Adrenal gland (tissue), 12 donors: ENCODE results near the gene AP4B1. TPM values are rescaled to one million over a fixed set of nuclear protein-coding genes. Genes with fewer than 3 reads are reported as not detected.

Experiments used
- DNase-seq, 7 donors: peaks; one replicate each; pipeline ENCODE4 v3.0.0-alpha.2; 2019 to 2020
- H3K27ac ChIP-seq, 5 donors: fragments of 200-600 bp; sonication (generic) in 4 of 5; 1 replicate in 3 of 5; 2 replicates in 2 of 5; pipeline versions ENCODE4 v1.5.1 to v1.8.0; 2016 to 2020; ENCODE audit warnings: mild to moderate bottlenecking in 1 of 5
- H3K27me3 ChIP-seq: fragments of 200-600 bp; 2 replicates; pipeline ENCODE4 v1.8.0; 2021
- H3K36me3 ChIP-seq, 2 donors: fragments of 200-600 bp; replicated peaks in 1 of 2; 1 replicate in 1 of 2; 2 replicates in 1 of 2; pipeline versions ENCODE4 v1.5.1 to v1.8.0; 2018 to 2022
- H3K4me1 ChIP-seq, 2 donors: fragments of 200-600 bp; replicated peaks in 1 of 2; 1 replicate in 1 of 2; 2 replicates in 1 of 2; pipeline versions ENCODE4 v1.5.1 to v1.8.0; 2018 to 2021
- H3K4me3 ChIP-seq, 4 donors: fragments of 200-600 bp; sonication (generic) in 3 of 4; one replicate each; pipeline ENCODE4 v1.5.1; 2016 to 2018
- H3K9me3 ChIP-seq, 3 donors: fragments of 200-600 bp; sonication (generic) in 1 of 3; replicated peaks in 1 of 3; 1 replicate in 2 of 3; 2 replicates in 1 of 3; pipeline versions ENCODE4 v1.5.1 to v1.8.0; 2016 to 2021
- POLR2A ChIP-seq, 2 donors: fragments of 450-650 bp; IDR thresholded peaks; one replicate each; pipeline ENCODE4 v1.6.1; 2017; ENCODE audit warnings: antibody characterized with exemption in 2 of 2, mild to moderate bottlenecking in 2 of 2, moderate library complexity in 1 of 2
- WGBS, 4 donors: extraction: QIAGEN DNeasy Blood & Tissue Kit in 2 of 4; methylation state at CpG; one replicate each; pipeline versions ENCODE4 v1.1.5 to v1.1.7; 2013 to 2017; 5-methylcytosine and 5-hydroxymethylcytosine counted together
- intact Hi-C, 2 donors: fragments of 100-400 bp; cut with DNase I; formaldehyde crosslinking; loops; one replicate each; pipeline versions ENCODE4 v1.14.1 to v1.15.0; 2022 to 2023
- polyA plus RNA-seq, 3 donors: library from polyadenylated mRNA; stranded (reverse); fragments of 200-250 nt in 2 of 3; fragments of 350-450 nt in 1 of 3; fragmentation: Illumina TruSeq in 1 of 3; extraction: RNeasy Lipid Tissue Mini Kit (QIAGEN cat#74804) in 1 of 3; gene quantifications; one replicate each; pipeline ENCODE4 v1.2.3, GENCODE V29; 2013 to 2014
- total RNA-seq, 9 donors: library from RNA; depleted of rRNA in 4 of 9; stranded (reverse); fragments of >200 nt in 4 of 9; fragments of 120-200 nt in 1 of 9; fragmentation: NEBNext Ultra II Directional in 1 of 9; extraction: Animal tissue kit (Norgen Biotek cat#: 25700) in 1 of 9; gene quantifications; one replicate each; pipeline versions ENCODE4 v1.1.0 to v1.2.4, GENCODE V29; 2013 to 2023
- TF ChIP-seq, protein P1 (sequence below), 6 experiments: fragments of 450-650 bp in 4 of 6; fragments of 200-600 bp in 2 of 6; sonication (generic) in 1 of 6; IDR thresholded peaks; 1 replicate in 5 of 6; 2 replicates in 1 of 6; pipeline versions ENCODE4 v1.5.1 to v1.8.0; 2016 to 2021; ENCODE audit warnings: antibody characterized with exemption in 6 of 6, mild to moderate bottlenecking in 2 of 6, moderate library complexity in 1 of 6
- donor health status: healthy with polysubstance abuse.
- donor health status: Bipolar disorder and iron deficiency.
- donor health status: DM: yes; HTN: yes; CAD: no.
- donor health status: DM: no; HTN: no; CAD: no.
- donor health status: DM: no; HTN: no; CAD: no.
- donor health status: DM: yes; HTN: yes; CAD: no.

Gene AP4B1
- total and polyA plus RNA-seq, 12 donors: 9.8 to 24.7 (median 15.9) TPM

DNA sequence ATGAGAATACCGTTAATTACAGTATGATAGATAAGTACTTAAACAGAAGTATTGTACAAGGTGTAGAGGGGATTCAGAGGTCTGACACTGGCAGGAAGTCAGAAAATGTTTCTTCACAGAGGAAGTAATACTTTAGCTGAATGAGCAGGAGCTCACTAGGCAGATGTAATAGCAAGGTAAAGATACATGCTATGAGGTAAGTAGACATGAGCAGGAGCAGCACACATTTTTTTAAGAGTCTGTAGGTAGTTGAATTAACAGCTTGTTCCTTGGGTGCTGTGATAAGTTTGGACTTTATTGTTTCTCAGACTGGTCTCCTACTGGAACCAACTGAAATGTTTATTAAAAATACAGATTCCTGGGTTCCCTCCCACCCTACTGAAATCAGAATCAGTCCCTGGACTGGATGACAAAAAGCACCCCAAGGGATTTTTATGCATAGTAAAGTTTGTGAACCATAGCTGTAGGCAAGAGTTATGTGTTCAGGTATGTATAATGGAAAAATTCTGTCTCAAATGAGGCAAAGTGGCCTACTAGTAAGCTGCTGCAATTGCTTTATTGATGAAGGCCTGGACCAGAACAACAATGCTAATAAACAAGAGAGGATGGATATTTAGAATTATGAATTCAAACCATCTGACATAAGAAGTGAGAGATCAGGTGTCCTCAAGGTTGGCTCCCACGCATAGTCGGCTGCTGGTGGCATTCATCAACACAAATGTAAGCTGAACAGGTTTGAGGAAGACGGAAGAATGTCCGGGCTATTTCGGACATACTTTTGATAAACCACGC lies 902 bp downstream of the AP4B1 start:
- peak in 2 of 7 donors; percentile 20 to 57 for DNase-seq
- Histone ChIP-seq H3K4me1 (peaks cover 5 to 34% of the 10 kb centered on the region in 2 donors), H3K27me3 (no peaks in the 10 kb centered on the region), H3K27ac (peak overlapping the region in 4 of 5 donors; percentile 74 to 96 (median 90)), H3K36me3 (peaks cover 0 to 36% of the 10 kb centered on the region in 2 donors), H3K4me3 (peak overlapping the region in 3 of 4 donors; percentile 2 to 74 (median 37)), H3K9me3 (no peaks in the 10 kb centered on the region)
- no peak for TF ChIP-seq POLR2A (IDR thresholded peaks at IDR 0.05)
- TF ChIP-seq, protein P1, sequence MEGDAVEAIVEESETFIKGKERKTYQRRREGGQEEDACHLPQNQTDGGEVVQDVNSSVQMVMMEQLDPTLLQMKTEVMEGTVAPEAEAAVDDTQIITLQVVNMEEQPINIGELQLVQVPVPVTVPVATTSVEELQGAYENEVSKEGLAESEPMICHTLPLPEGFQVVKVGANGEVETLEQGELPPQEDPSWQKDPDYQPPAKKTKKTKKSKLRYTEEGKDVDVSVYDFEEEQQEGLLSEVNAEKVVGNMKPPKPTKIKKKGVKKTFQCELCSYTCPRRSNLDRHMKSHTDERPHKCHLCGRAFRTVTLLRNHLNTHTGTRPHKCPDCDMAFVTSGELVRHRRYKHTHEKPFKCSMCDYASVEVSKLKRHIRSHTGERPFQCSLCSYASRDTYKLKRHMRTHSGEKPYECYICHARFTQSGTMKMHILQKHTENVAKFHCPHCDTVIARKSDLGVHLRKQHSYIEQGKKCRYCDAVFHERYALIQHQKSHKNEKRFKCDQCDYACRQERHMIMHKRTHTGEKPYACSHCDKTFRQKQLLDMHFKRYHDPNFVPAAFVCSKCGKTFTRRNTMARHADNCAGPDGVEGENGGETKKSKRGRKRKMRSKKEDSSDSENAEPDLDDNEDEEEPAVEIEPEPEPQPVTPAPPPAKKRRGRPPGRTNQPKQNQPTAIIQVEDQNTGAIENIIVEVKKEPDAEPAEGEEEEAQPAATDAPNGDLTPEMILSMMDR (IDR thresholded peaks at IDR 0.05): no peak
- intact Hi-C loops: no loop called here
- 16 to 21% (median 18%) methylated on average over 7 of the region's 7 CpGs for WGBS, 4 donors

DNA sequence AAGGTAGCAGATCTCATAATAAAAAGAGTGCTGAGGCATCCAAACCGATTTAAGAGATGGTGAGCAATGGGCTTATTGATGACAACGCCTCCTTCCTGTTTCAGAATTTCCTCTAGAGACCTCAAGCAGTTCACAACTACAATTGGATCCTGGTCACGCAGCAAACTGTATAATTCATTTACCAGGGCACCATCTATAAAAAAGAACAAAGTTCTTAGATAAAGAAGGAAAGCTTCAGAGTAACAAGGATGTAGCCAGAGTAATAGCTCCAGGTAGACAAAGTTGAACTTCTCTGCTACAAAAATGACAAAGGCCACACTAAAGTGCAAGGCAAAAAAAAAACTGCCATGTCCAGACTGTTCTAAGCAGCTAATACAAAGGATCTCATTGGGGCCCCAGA lies 3.4 kb downstream of the AP4B1 start:
- no peaks in the 10 kb centered on the region for H3K9me3 ChIP-seq
- no peaks in the 10 kb centered on the region for H3K27me3 ChIP-seq
- no peak for DNase-seq
- peaks cover 5 to 36% of the 10 kb centered on the region in 2 donors for H3K4me1 ChIP-seq
- no peak for TF ChIP-seq POLR2A (IDR thresholded peaks at IDR 0.05)
- TF ChIP-seq, protein P1 (IDR thresholded peaks at IDR 0.05): no peak
- H3K36me3 ChIP-seq: peaks cover 0 to 46% of the 10 kb centered on the region in 2 donors
- intact Hi-C loops: no loop called here
- H3K27ac ChIP-seq: no peak overlapping the region
- 62 to 90% (median 72%) methylated on average over 3 of the region's 3 CpGs for WGBS, 4 donors
- H3K4me3 ChIP-seq: no peak overlapping the region

DNA sequence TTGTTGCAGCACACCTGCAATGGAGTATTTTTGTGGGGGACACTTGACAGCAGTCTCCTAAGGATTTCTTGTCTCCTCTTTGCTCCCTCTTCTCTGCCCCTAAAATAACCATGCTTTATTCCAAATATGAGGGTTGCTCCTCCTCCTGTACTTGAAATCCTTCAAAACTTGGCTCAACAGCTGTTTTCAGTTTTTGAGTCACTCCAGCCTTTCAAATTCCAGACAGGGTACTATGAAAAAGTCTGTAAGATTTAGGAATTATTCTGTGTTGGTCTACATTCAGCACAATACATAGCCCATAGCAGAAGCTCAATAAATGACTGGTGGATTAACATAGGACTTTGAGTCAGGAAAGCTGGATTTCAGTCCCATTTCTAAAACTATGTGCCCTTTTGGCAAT lies 5.5 kb downstream of the AP4B1 start:
- peaks cover 0 to 60% of the 10 kb centered on the region in 2 donors for H3K36me3 ChIP-seq
- TF ChIP-seq, protein P1 (IDR thresholded peaks at IDR 0.05): no peak
- TF ChIP-seq POLR2A (IDR thresholded peaks at IDR 0.05): no peak

DNA sequence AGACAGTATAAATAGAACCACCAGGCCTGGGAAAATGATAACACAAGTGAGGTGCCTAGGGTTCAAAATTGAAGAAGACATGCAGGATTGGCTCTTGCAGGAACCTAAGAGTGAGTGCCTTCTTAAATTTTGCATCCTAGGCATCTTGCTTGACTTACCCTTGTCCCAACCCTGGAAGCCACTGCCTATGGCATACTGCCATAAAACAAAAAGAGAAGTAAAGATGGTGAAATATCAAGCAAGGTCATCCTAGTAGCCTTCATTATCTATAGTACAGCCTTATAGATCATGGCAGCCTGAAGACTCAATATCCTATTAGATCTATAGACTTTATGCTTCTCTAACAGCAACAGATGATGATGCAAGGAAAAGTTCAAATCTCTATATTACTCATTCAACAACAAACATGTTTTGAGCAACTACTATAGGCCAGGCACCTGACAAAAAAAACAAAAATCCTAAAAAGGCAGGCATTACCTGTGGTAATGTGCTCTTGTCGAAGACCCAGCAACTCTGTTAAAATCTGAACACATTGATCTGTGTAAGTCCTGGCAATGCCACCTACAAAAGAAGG lies 6.3 kb downstream of the AP4B1 start:
- H3K4me1 ChIP-seq: peaks cover 0 to 23% of the 10 kb centered on the region in 2 donors
- H3K4me3 ChIP-seq: no peak overlapping the region
- H3K27ac ChIP-seq: no peak overlapping the region
- 95 to 100% (median 99%) methylated on average over 1 of the region's 1 CpG for WGBS, 4 donors
- TF ChIP-seq, protein P1 (IDR thresholded peaks at IDR 0.05): no peak
- TF ChIP-seq POLR2A (IDR thresholded peaks at IDR 0.05): no peak
- intact Hi-C loops: no loop called here
- no peaks in the 10 kb centered on the region for H3K9me3 ChIP-seq
- DNase-seq: no peak
- peaks cover 0 to 60% of the 10 kb centered on the region in 2 donors for H3K36me3 ChIP-seq
- no peaks in the 10 kb centered on the region for H3K27me3 ChIP-seq

More for the DNA sequence above, 5.5 kb downstream of the AP4B1 start:
- Histone ChIP-seq H3K4me3 (no peak overlapping the region), H3K27me3 (no peaks in the 10 kb centered on the region), H3K4me1 (peaks cover 0 to 28% of the 10 kb centered on the region in 2 donors), H3K27ac (peak overlapping the region in 1 of 5 donors; percentile 10), H3K9me3 (no peaks in the 10 kb centered on the region)
- intact Hi-C loops: no loop called here
- DNase-seq: no peak
